Measurements from ENCODE around the gene PDZD7.

Gene PDZD7

DNA sequence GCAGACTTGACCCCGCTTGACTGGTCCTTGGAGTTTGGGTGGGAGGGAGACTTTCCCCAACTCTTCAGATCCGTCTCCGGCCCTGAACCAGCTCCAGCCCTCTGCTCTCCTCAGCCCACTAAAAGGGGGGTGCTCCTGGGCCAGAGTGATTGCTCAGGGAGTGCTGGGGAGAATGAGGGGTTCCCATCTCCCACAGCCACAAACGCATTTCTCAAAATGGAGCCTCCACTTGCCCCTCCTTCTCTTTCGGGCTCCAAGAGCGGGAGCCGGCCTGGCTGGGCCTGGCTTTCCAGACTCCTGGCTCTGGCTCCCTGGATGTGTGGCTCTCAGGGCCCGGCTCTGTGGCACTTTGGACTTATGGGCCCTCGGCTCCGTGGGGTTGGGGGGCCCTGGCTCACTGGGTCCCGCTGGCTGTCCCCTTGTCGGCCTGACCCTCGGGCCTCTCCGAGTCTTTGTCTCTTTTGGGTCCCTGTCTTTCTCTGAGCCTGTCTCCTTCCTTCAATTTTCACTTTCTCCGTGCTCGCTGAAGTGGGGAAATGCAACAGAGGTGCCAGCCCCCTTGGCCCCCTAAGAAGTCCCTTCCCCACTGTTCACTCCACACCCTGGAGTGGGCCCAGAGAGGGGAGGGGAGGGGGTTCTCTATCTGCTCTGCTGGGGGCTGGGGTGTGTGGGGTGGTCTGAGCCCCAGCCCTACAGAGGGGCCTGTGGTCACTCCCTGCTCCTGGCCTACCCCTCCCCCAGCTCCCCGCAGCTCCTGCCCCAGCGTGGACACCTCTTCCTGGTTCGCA is 30.6 kb downstream of the PDZD7 start:
- DNase-seq = no peak

GRCh38 chr10:100999742-101000126 is 31.2 kb downstream of the PDZD7 start, which contains the start of gene LZTS2:
Gene LZTS2, plus strand, starts transcription at chr10:100999808. Its CDS starts 2,731 bp downstream, at chr10:101002539.
- no peak for DNase-seq

DNA sequence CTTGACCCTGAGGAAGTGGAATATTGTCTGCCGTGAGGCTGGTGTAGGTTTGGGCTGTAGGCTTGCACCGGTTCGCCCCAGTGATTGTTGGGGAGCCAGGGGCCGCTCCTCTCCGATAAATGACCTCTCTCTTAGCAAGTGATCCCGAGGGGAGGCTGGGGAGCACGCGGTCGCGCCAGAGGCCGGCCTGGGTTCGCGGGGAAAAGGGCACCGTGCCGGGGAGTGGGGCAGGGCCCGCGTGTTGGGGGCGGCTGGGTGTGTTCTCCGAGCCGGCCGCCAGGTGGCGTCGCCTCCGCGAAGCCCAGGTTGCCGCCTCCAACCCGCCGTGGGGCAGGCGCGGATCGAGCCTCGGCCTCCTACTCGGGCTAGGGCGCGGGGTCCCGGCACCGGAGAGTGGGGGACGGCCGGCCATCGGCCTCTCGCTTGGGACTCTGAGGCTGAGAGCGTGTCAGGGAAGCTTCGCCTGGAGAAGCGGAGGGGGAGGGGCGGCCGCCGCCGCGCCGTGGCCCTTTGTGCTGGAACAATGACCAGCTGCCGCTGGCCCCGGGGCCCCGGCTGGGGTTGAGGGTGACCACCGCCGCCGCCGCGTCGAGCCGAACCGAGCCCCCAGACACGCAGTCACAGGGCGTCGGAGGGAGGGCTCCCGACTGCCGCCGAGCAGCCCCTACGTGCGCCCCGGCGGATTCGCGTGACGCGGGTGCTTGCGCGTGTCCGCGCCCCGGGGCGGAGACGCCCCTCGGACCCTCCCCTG is 31.8 kb downstream of the PDZD7 start:
- peak; percentile 82 for DNase-seq

DNA sequence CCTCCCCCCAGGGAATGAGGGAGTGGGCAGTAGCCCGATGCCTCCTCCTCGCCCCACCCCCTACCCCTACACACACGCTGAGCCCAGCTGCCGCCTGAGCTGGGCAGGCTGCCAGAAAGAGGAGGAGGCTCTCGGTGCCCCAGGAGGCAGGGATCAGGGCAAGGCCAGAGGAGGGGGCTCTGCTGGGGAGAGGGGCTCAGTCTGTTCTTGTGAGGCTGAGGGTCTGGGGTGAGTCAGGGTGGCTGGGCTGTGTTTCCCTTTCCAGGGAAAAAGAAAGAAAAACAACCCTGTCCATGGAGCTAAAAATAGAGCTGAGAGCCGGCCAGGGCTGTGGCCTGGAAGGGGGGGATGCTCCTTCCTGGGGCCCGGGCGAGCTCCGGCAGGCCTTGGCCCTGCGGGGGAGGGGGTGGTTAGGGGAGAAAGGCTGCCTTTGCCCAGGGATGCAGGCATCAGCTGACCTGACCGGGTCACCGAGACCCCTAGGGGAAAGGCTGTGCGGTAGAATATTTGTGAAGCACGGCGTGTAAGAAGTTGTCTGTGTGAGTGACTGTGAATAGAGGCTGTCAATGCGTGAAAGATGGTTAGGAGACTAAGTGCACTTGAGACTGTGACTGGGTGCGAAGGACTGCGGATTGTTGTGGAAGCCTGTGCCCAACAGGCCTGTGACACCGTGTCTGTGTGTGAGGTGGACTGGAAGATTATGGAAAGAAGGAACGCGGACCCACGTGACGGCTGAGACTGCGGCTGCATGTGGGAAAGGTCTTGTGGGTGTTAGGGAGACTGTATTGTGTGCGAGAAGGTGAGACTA is 32.5 kb downstream of the PDZD7 start:
- peak; percentile 80 for DNase-seq

DNA sequence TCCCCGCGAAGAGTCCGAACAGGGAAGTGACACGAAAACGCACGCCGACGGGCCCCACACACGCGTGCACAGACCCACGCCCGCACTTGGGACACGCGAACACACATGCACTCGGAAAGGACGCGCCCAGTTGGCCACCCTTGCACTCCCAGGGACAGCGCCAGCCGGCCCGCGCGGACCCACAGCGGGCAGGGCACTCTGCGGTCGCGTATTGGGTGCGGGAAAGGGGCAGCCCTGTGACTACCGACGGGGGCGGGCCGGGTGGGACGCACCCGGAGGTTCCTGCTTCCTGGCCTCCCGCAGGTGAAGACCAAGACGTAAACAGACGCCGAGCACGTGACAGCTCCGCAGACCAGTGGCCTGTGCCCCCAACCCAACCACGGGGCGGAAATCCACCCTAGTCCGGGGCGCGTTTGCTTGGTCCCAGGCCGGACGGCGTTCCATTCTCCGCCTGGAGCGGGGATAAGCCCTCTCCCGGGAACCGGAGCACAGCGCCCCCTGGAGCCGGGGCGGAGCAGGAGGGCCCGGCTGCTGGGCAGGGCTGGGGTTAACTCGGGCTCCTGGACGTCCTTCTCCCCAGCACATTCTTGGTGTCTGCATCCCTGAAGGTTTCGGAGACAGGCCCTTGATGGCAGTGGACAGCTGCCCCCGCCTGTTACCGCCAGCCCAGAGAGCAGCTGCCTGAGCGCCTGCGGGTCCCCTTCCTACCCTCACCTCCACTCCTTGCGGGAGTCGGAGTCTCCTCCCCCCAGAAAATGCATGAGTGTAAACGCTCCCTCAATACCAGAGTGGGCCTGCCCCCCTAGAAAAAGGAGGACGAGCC is 33.4 kb downstream of the PDZD7 start:
- DNase-seq = peak; percentile 73

DNA sequence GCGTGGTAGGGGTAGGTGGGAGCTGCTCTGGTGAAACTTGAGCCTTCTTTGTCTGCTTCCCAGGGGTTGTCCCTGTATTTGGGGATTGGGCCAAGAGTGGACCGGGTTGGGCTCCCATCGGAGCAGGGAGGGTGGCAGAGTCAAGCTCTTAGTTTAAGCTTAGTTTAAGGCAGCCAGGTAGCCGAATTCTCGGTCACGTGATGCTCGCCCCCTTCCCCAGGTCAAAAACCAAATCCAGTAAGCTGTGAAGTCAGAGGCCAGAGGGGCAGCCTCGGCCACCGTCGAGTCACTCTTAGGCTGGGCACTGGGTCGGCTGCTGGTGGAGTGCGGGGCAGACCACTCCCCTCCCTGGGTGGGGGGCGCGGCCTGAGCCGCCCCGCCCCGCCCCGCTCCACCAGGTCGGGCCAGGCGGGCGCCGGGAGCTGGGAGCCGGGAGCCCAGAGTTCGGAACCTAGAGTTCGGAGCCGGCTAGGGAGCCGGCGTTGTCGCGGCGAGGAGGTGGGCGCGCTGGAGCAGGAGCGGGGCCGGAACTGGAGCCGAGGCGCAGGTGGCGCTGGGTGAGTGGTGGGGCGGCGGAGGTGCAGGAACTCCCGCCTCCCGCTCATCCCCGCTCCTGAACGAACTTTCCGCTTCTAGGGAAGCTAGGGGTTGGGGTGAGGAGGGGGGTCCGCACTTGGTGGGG is 34.1 kb downstream of the PDZD7 start:
- DNase-seq = peak; percentile 52

GRCh38 chr10:100995181-100995580 is 35.7 kb downstream of the PDZD7 start:
- DNase-seq = no peak

- DNase-seq = no peak
Observed at GRCh38 chr10:100993986-100994708, 36.8 kb downstream of the PDZD7 start.

DNA sequence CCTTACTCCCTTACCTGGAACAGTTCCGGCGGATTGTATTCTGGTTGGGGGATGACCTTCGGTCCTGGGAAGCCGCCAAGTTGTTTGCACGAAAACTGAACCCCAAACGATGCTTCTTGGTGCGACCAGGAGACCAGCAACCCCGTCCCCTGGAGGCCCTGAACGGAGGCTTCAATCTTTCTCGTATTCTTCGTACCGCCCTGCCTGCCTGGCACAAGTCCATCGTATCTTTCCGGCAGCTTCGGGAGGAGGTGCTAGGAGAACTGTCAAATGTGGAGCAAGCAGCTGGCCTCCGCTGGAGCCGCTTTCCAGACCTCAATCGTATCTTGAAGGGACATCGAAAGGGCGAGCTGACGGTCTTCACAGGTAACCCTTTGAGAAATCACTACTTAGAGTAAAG is 41.8 kb downstream of the PDZD7 start:
- DNase-seq = no peak

DNA sequence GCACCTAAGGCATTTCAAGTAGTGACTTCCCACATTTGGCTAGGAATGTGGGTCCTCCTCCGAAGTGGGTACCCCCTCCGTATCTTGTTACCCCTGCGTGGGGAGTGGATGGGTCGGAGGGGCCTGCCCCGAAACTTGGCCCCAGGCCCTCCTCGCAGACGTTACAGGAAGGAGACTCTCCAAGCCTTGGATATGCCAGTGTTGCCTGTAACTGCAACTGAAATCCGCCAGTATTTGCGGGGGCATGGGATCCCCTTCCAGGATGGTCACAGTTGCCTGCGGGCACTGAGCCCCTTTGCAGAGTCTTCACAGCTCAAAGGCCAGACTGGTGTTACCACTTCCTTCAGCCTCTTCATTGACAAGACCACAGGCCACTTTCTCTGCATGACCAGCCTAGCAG is 42.8 kb downstream of the PDZD7 start:
- DNase-seq = no peak

DNA sequence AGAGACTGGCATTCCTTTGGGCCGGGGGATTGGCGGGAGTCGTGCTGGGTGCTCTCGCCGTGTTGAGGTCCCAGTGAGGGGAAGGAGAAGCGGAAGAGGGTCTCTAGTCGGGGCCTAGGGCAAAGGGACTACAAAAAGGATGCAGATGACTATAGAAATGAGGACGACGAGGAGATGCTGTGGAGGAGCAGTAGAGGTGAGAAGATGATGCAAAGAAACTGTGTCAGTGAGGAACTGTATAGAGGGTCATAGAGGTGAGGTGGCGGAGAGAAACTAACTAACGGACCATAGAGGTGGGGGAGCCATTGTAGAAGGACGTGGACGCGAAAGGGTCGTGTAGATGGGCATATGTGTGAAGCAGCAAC is 43.3 kb downstream of the PDZD7 start:
- no peak for DNase-seq

DNA sequence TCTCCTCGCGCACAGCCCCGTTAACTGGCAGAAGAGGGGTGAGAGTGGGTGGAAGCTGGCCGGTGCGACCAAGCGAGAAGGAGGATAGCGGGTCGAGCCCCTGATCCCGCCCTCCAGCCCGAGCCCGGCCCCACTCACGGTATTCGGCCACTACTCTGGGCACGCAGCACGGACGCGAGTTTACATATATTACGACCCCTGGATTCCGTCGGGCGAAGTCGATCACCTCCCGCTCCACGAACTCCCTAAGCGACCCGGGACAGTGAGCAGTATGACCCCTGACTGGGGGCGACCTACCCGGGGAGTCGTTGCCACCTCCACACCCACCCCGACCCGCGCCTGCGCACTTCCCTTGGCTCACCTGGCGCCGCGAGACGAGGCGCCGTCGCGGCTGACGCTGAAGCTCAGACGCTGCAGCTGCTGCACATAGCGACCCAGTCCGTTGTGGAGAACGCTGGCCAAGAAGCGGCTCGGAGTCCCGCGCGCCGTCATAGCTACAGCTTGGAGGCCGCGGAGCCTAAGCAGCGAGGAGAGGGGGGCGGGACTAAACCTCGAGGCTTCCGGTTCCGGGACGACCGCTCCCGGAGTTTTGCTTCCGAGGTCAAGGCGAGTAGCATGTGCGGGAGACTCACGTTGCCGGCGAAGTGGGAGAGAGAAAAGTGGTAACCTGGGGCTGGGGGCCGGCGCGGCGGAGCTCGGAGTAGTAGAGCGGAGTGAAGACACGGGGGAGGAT is 43.8 kb downstream of the PDZD7 start, which contains the start of the genes MRPL43 and TWNK:
Gene MRPL43 (minus strand): TSS at position 546 of the 733 bp plus-strand sequence. CDS start 54 bp downstream, at position 492.
Gene TWNK (plus strand): TSS at position 592 of the 733 bp plus-strand sequence. CDS start 668 bp downstream, outside the sequence.
- DNase-seq = peak; percentile 88

DNA sequence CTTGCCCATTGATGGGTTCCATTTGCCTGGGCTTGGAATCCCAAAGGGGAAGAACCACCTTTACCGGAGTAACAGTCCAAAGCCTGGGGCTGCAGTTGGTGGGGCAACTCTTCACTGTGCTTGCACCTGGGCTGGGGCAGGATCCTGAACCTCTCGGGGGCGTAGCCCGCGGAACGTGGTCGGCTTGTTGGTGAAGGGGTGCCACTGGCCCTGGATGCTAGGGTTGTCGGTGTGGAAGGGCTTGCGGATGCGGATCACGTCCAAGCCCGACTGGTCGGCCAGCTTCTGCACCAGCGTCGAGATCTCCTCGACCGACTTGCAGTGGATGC is 44.3 kb downstream of the PDZD7 start:
- no peak for DNase-seq

DNA sequence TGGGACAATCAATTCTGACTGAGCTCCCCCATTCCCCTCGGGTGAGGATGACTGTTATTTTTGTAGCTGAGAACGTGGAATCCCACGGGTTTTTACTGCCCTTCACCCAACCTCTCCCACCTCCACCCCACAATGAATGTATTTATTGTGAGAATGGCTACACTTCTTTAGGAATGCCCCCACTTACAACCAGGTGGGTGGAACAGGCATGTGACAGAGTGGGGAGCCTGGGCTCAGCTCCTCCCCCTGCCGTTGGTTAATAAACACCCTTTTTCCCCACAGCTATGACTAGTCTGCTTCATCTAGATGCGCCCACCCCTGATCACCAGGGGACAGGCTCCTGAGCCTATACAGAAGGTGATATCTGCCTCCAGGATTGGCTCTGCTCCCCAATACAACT is 45.6 kb downstream of the PDZD7 start:
- DNase-seq = no peak

GRCh38 chr10:100984672-100985177 is 46.2 kb downstream of the PDZD7 start:
- DNase-seq = no peak

DNA sequence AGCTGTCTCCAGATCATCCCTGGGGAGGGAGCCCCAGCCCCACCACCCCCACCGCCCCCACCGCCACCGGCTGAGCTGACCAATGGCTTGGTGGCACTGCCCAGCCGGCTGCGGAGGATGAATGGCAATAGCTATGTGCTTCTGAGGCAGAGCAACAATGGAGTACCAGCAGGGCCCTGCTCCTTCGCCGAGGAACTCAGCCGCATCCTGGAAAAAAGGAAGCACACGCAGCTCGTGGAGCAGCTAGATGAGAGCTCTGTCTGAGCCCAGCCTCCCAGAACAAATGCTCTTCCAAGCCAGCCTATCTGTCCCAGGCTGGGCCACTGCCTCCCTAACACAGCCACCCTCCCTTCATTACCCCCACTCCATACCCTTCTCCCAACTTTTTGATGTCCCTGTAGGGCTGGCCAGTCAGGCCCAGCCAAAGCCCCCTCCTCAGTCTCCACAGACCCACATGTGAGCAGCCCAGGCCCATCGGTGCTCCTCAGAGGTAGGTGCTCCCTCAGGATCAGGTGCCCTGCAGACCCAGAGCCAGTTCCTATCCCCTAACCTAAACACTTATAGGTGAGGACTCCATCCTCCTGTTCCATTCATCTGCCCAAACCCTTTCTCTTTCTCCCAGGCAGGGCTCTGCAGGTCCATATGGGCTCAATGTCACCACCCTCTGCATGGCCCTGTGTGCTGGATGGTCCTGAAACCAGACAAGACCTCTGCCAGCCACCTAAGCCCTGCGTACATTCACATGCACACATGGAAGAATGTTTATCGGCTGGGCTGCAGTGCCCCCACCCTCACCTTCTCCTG is 46.9 kb downstream of the PDZD7 start:
- no peak for DNase-seq

DNA sequence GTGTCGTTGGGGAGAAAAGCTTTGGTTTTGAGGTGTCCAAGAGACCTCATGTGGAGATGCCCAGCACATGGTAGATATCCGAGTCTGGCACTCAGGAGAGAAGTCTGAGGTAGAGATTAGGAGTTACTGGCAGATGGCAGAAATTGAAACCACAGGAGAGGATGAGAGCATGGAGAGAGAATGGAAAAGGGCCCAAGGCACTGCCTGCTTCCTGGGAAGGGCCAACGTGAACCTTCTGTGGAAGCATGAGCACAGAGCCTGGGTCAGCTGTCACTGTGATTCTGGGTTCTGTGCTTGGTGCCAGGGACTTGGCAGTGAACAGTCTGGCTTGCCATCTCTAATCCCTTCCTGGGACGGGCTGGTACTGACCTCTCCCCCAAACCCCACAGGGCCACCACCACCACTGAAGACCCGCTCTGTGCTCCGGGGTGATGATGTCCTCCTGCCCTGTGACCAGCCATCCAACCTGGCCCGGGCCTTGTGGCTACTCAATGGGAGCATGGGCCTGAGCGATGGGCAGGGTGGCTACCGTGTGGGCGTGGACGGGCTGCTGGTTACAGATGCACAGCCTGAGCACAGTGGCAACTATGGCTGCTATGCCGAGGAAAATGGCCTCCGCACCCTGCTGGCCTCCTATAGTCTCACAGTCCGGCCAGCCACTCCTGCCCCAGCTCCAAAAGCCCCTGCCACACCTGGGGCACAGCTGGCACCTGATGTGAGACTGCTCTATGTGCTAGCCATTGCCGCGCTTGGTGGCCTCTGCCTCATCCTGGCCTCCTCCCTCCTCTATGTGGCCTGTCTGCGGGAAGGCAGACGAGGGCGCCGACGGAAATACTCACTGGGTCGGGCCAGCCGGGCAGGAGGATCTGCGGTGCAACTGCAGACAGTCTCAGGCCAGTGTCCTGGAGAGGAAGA is 47.8 kb downstream of the PDZD7 start:
- DNase-seq = no peak

DNA sequence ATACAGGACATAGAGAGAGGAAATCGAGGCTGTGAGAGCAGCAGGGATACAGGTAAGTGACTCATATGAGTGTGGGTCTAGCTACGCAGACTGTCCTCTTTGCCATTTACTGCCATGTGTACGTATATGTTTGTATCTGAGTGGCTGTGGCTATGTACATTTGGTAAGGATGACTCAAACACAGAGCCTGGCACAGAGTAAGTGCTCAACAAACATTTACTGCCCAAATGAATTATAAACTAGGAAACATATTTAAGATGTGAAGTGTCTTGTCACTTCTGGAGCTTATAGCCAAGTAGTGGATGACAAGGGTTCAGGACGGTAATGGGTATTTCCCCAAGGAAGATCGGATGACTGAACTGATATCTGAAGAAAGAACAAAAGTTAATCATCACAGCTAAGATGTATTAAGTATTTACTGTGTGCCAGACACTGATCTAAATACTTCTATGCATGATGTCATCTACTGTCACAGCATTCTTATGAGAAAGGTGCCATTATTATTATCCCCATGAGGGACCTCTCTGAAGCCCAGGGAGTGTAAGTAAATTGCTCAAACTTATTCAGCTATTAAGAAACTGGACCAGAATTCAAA is 49.7 kb downstream of the PDZD7 start:
- no peak for DNase-seq

Data from CD4-positive, alpha-beta T cell treated with Interleukin-6 for 4 hours (primary cell).